Esophagus muscularis mucosa (tissue), 4 donors: ENCODE measurements around the gene PTPN14.

Experiments
- EP300 ChIP-seq: sonication (generic); formaldehyde crosslinking; IDR thresholded peaks from one replicate; pipeline ENCODE4 v1.6.1; 2017; ENCODE audit warnings: antibody characterized with exemption
- POLR2A ChIP-seq: fragments of 450-650 bp; IDR thresholded peaks from one replicate; pipeline ENCODE4 v1.6.1; 2017; ENCODE audit warnings: antibody characterized with exemption, moderate library complexity, mild to moderate bottlenecking, low read depth
- TF ChIP-seq, protein P1 (sequence below), 3 experiments: fragments of 200-600 bp in 2 of 3; fragments of 450-650 bp in 1 of 3; sonication (generic) in 2 of 3; IDR thresholded peaks; one replicate each; pipeline ENCODE4 v1.5.1; 2017 to 2019; ENCODE audit warnings: antibody characterized with exemption in 3 of 3, mild to moderate bottlenecking in 2 of 3, moderate library complexity in 1 of 3

DNA sequence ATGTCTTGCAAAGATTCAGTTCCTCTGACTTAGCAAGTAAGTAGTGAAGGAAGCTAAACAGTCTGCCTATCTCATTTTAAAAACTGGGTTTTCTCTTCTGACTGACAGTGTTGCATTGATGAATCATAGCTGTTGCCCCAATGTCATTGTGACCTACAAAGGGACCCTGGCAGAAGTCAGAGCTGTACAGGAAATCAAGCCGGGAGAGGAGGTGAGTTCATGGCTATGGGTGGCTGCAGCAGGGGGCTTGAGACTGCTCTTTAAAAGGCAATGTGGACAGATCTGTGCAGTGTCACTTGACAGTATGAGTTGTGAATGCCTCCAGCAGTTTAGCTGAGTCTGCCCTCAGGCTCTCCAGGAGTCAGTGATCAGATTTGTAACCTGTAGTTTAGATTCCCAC, 223.9 kb downstream of the PTPN14 start:
- TF ChIP-seq, protein P1, sequence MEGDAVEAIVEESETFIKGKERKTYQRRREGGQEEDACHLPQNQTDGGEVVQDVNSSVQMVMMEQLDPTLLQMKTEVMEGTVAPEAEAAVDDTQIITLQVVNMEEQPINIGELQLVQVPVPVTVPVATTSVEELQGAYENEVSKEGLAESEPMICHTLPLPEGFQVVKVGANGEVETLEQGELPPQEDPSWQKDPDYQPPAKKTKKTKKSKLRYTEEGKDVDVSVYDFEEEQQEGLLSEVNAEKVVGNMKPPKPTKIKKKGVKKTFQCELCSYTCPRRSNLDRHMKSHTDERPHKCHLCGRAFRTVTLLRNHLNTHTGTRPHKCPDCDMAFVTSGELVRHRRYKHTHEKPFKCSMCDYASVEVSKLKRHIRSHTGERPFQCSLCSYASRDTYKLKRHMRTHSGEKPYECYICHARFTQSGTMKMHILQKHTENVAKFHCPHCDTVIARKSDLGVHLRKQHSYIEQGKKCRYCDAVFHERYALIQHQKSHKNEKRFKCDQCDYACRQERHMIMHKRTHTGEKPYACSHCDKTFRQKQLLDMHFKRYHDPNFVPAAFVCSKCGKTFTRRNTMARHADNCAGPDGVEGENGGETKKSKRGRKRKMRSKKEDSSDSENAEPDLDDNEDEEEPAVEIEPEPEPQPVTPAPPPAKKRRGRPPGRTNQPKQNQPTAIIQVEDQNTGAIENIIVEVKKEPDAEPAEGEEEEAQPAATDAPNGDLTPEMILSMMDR (IDR thresholded peaks at IDR 0.05) = no peak
- no peak for TF ChIP-seq EP300
- no peak for TF ChIP-seq POLR2A
